Nucleus accumbens (tissue), 56 donors: ENCODE results near the gene PDLIM4.

ENCODE experiments used
- DNase-seq, 56 donors: peaks; one replicate each; lab custom pipeline; 2025; lab: John Stamatoyannopoulos, UW

Gene PDLIM4

DNA sequence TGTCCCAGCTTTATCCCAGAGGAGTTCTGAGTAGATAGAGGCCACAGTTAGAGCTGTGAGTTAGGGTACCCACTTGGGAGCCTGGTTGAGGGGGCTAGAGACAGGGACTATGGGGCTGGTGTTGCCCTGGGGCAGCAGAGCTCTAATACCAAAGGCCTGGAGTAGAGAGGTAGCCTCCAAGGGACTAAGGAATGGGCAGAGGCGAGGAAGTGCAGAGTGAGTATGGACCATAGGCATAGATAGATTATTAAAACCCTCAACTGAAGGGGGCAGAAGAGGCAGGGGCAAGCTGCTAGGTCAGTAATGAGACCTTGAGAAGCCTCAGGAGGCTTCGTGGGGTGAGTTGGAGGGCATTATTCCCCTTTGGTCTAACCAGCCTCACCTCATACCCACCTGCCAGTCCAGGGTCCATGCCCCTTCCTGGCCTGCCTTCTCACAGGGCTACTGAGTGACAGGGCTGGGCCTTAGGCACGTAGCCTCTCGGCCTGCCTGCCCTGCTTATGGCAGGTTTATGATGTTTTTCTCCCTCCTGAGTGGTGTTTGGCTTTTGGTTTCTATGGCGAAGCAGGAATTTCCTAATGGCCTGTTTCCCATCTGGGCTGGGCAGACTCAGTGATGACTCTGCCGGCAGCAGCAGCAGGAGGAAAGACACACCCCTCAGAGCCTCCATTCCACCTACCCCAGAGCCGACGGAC, 8.0 kb downstream of the PDLIM4 start:
- no peak for DNase-seq

DNA sequence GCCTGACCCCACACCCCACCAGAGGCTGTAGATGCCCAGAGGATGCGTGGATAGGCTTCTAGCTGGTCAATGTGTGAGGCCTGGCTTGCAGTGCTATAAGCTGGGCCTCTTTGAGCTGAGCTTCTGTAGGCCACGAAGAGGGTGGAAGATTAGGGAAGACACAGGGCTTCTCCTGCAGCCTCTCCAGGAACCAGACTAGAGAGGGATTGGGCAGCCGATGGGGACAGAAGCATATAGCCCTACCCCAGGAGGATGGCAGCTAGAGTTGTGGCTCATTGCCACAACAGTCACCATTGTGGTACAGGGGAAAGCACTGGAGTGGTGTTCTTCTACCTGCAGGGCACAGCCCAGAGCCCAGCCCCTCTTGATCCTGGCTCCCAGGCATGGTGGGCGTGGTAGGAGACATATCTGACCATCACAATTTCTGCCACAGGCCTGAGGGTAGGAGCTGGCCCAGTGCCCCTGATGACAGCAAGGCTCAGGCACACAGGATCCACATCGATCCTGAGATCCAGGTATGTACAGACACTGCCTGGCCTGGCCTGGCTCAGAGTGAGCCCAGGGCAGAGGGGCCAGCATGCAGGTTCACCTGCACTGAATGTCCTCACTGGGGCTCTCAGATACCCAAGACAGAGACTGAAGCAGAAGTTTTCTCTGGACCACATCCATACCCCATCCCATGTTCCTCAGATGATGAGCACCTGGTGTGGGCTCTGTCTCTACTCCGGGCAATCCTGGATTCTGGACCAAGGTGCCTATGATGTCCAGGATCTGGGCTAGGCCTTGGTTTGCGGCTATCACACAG, 8.7 kb downstream of the PDLIM4 start:
- no peak for DNase-seq

DNA sequence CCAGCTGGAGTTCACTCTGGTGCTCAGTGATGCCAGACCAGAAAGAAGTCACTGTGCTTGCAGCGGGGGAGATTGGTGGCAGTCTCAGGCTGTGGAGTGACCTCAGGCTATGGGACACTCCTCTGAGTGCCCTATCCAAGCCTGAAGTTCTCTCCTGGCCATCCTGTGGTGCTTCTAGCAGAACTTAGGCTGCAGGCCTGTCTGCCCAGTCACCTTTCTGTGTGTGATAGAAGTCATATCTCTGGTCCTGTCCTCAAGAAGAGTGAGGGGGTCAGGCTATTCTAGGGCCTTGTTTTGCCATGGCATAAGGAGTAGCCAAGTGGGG, 9.3 kb downstream of the PDLIM4 start:
- DNase-seq = no peak

DNA sequence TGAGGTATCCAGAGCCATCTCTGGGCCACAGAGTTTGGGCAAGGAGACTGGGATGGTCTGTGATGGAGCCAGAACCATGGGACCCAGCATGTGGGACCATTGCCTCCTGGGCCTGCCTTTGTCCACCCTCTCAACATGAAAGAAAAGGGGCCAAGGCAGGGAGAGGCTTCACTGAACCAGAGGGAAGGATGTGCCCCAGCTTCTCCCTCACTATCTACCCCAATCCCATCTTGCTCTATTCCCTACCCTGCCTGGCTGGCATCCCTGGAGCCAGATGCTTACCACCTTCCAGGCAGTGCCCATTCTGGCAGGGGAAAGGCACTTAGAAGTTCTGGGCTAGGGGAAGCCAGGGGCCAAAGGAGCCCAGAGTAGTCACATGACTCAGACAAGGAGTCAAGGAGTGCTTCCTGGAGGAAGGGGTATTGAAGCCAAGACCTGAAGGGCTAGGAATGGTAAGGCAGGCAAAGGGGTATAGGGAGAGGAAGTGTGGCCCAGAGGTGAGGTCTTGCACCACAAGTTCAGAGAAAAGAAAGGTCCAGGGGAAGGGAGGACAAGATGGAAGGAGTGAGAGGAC, 9.8 kb downstream of the PDLIM4 start:
- no peak for DNase-seq

DNA sequence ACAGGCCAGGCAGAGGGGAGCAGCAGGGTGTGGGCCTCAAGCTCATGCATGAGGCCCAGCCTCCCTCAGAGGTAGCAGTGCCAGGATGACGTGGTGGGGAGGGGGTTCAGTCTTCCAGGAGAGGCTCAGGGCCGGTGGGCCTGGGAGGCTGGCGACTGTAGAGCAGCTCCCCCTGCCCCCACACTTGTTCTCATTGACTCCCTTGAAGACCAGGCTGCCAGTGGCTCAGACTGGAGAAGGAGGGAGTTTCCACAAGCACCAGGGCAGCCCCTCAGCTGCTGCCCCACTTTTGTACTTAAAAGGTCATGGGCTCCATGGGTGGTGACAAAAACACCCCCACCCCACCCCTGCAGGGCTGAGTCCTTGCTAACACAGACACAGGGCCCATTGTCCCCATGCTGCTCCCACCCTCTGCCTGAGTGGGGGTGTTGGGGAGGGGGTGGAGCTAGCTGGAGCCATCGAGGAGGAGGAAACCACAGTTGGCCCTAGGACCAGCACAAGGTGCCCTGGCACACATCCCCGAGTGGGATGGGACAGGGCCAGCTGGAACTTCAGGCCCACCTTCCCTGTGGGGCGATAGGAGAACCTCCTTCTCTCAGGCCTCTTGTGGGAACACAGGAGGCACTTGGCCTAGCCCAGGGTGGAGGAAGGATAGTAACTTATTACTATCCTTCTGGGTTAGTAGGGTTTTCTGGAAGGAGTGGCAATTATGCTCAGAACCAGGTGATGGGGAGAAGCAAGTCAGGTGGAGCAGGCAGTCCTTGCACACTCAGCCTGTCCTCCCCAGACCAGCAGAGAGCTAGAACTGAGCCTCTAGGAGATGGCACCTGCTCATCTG, 10.7 kb downstream of the PDLIM4 start:
- DNase-seq = peak in 33 of 56 donors; percentile 12 to 70 (median 43)

DNA sequence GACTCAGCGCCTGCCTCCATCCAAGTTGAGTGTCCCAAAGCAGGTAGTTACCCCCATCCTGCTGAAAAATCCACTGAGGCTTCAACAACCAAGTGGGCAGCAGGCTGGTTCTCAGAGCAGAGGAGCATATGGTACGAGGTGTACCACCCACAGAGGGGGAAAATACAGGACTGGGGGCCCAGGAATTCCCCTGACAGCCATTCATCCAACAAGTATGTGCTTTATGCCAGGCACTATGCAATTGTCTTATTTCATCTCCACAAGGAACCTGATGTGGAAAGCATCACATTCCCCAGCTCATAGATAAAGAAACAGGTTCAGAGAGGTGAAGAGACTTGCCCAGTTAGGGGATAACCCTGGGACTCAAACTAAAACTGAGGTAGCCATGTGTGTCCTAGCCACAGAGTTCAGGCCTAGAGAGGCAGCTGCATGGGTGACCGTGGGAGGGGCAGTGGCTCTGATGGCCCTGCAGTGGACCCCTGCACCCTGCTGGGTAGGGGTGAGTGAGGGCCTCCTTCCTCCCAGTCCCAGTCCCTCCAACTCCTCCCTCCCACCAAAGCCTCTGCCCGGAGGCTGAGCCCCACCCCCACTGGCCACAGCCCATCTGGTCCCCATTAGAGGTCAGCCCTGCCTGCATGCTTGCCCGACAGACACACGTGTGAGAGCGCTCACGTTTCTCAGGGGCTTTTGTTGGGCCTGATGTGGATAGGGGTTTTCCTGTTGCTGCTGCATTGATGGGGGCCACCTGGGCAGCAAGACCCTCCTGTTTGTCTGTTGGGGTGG, 11.5 kb downstream of the PDLIM4 start:
- no peak for DNase-seq

DNA sequence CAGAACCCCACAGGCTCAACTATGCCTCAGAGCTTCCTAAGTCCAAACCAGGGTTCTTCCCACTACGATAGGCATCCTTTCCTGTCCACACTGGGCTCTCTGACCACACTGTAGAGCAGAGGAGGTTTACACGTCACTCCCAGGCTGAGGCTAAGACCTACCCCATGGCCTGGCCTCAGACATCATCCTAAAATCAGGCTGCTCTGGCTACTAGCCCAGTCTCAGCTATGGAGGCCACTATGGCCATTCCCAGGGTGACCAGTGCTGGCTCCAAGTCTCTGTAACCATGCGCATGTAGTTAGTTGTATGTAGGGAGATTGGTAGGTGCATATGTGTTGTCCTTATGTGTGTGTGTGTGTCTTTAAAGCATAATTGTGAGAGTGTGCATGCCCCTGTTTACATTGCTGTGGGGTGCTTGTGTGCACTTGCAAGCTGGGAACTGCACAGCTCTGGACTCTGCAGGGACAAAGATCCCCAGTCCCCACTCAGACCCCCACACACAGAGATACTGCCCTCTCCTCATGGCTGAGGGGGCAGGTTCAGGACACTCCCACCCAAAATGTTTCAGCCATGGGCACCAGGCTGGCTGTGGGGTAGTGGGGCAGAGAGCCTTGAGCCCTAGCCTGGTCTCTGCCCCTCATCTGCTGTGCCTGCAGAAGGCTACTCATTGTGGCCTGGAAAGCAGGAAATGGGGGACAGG, 12.3 kb downstream of the PDLIM4 start:
- DNase-seq = no peak

DNA sequence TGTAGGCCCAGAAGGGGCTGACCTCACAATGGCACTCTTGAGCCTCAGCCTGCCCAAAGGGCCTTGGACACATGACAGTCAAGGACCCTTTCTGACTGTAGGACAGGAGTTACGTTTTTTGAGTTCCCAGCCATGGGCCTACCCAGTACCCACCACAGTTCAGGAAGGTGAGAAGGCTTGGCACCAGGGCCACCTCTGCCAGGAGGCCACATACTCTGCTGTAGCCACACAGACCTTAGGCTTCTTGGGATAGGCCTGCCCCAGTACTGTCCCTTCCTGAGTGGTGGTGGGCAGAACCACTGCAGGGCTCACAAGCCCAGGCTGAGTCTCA, 12.8 kb downstream of the PDLIM4 start:
- DNase-seq = no peak

DNA sequence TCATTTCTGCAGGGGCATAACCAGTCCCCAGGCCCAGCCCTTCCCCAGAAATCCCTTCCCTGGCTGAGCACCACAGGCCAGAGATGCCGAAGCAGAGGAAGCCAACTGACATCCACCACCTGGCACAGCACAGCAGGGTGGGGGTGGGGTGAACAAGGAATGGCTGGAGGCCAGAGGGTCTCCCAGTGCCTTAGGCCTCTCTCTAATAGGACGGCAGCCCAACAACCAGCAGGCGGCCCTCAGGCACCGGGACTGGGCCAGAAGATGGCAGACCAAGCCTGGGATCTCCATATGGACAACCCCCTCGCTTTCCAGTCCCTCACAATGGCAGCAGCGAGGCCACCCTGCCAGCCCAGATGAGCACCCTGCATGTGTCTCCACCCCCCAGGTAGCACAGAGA, 13.2 kb downstream of the PDLIM4 start:
- DNase-seq = peak in 1 of 56 donors; percentile 19

DNA sequence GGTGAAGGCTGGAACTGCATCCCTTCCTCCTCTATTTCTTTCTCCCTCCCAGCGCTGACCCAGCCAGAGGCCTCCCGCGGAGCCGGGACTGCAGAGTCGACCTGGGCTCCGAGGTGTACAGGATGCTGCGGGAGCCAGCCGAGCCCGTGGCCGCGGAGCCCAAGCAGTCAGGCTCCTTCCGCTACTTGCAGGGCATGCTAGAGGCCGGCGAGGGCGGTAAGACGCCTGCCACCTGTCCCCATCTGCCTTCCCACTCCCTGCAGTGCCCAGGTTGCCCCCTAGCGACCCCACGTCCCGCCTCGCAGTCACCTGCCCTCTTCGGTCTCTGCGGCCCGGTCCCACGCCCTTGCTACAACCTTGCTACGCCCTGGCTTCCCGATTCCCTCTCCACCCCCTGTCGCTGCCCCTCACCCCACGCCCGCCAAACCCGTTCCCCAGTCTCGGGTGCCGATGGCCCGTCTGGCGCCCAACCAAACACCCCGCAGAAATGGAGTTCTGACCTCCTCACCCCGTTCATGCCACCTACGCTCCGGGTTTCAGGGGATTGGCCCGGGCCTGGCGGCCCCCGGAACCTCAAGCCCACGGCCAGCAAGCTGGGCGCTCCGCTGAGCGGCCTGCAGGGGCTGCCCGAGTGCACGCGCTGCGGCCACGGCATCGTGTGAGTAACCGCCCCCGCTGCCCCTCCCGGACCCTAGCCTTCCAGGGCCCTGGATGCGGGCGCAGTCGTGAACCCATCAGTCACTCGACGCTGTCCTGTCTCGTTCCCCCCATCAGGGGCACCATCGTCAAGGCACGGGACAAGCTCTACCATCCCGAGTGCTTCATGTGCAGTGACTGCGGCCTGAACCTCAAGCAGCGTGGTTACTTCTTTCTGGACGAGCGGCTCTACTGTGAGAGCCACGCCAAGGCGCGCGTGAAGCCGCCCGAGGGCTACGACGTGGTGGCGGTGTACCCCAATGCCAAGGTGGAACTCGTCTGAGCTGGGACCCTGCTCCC, 14.1 kb downstream of the PDLIM4 start:
- no peak for DNase-seq

DNA sequence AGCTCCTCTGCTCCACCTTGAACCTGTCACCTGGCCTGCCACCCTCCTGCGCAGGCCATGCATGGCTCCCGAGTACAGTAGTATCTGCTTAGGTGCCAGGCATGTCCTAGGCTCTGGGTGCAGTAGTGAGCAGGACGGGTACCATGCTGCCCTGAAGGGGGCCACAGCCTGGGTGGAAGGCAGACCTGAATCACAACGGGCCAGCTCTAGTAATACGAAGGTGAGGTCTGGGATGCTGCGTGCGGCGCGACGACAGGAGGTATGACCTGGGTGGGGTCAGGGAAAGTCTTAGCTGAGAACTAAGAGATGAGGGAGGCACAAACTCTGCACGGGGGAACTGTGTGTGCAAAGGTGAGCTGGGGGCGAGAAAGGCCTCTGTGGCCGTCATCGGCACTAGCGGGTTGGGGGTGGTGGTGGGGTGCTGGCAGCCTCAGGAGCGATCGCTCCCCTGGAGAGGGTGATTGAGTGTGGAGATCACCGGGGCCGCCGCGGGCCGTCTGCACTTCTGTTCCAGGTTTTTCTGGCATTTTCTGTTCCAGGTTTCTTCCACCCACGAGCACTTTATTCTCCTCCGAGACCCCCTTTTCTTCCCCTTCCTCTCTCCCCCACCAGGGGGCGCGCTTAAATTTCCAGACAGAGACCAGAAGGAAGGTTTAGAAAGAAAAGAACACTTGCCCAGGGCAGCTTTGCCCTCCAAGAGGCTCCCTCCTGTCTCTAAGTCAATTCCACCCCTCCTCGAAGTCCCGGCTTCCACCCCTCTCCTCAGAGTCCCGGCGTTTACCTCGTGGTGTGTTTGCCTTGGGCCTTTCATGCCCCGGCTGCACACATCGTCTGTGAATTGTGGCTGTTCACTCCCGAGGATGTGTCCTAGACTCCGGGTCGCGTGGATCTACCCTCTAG, 15.1 kb downstream of the PDLIM4 start:
- peak in 20 of 56 donors; percentile 13 to 54 (median 32) for DNase-seq

DNA sequence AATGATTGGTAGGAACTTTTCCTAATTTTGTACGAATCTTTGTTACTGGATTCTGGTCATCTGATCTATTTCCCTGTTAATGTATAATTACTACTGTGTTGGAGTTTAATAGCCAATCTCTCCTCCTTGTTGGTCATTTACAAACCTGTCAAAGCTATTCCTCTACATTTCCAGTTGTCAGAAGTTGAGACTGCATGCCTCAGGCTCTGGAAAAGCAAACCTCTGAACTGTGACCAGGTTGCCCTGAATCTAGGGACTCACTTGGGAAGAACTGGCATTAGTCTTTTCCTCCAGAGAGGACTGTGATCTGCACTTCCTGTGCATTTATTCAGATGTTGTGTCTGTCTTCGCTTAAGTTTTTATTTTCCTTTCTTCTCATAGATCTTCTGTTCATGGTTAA, 16.1 kb downstream of the PDLIM4 start:
- DNase-seq = no peak

DNA sequence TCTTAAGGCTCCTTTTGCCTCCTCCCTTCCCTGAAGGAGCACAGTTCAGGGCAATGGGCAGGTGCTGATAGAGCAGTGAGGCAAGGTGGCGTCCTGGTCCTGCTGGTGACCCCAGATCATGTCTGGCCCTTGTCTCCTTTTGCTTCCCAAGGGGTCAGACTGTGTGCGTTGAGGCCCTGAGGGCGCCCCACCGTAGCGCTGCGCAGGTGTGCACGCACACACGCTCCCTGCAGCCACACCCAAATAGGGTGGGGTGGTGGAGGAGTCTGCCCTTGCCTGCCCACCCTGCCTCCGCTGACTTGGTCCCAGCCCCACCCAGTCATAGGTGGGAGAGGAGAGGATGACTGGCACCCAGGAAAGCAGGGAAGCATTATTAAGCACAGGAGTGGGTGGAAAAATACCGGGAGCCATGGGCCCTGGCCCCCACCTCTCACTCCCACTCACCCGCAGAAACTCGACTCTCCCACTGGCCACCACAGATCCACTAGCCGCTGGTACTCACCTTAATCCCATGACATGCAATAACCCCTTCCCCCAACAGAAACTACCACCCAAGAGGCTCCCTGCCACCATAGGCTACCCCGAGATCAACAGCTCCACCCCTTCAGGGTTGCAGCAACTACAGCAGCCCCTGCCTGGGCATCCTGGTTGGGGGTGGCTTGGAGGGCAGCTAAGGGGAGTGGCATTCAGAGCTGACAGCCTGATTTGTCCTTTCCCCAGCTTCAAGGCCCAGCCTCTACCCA, 16.7 kb downstream of the PDLIM4 start:
- no peak for DNase-seq

DNA sequence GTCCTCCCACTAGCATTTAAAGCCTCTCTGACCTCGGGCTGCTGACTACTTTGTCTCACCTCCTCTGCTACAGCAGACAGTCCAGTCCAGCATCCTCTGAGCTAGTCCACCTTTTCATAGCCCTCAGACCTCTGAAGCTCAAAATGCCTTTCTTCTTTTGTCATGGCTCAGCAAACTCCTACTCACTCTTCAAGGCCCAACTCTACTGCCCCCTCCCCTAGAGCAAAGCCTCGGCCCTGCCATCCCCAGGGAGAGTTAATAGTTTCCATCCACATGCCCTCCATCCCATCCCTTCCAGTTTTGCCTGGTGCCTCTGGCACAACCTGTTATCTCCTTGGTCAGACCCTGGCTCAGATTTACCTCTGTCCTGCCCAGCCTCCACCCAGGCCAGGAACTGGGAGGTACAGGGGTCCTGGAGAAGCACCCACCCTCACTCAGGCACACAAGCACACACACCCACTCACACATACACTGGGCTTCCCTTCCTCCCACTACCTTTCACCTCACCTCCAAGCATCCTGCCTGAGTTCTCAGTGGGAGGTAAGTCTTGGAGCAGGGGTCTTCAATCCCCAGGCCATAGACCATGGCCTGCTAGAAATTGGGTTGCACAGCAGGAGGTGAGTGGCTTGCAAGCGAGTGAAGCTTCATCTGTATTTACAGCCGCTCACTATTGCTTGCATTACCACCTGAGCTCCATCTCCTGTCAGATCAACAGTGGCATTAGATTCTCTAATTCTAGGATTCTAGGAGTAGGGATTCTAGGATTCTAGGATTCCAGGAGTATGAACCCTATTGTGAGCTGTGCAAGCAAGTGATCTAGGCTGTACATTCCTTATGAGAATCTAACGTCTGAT, 18.1 kb downstream of the PDLIM4 start:
- no peak for DNase-seq

DNA sequence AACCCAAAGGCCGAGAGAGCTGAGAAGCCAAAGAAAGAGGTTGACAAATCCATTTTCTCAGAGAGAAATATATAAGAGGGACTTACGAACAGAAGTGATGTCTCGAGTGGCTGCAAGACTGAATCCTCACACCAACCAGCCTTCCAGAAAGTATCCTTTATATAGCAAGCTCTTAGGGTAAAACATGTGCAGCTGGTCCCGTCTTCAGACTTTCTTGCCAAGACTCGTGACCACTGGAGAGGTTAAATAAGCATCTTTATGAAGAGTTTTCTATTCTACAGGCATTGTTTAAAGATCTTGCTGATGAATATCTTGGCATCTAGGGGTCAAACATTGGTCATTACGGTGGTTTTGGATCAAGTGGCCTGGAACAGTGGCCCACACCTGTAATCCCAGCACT, 19.8 kb downstream of the PDLIM4 start:
- DNase-seq = no peak
